HG03378 (cell line): Measurements from ENCODE around the gene TMEFF2.

ENCODE experiments used
- ATAC-seq: cut with Tn5 transposase; IDR thresholded peaks from one replicate; pipeline ENCODE4 v1.9.1; 2021; ENCODE audit warnings: mild to moderate bottlenecking, moderate library complexity; ENCODE audit not compliant: unreplicated experiment

TMEFF2 gene

GRCh38 chr2:191981706-191982105 is 213.0 kb downstream of the TMEFF2 start:
- ATAC-seq, result no peak

- no peak for ATAC-seq
Observed at GRCh38 chr2:191980483-191980882, 214.2 kb downstream of the TMEFF2 start.

- no peak for ATAC-seq
Observed at GRCh38 chr2:191979221-191979730, 215.5 kb downstream of the TMEFF2 start.

GRCh38 chr2:191977754-191978153 is 217.0 kb downstream of the TMEFF2 start:
- no peak for ATAC-seq

GRCh38 chr2:191976436-191976835 is 218.3 kb downstream of the TMEFF2 start:
- ATAC-seq, result no peak

- no peak for ATAC-seq
Observed at GRCh38 chr2:191974676-191975075, 220.1 kb downstream of the TMEFF2 start.

GRCh38 chr2:191970867-191971266 is 223.9 kb downstream of the TMEFF2 start:
- no peak for ATAC-seq

GRCh38 chr2:191968120-191968519 is 226.6 kb downstream of the TMEFF2 start:
- no peak for ATAC-seq

- ATAC-seq, result no peak
Observed at GRCh38 chr2:191965733-191966132, 229.0 kb downstream of the TMEFF2 start.

- ATAC-seq, result no peak
Observed at GRCh38 chr2:191961556-191961955, 233.2 kb downstream of the TMEFF2 start.

GRCh38 chr2:191959209-191959608 is 235.5 kb downstream of the TMEFF2 start:
- no peak for ATAC-seq

- ATAC-seq, result no peak
Observed at GRCh38 chr2:191957996-191958860, 236.5 kb downstream of the TMEFF2 start.

GRCh38 chr2:191954451-191954850 is 240.3 kb downstream of the TMEFF2 start:
- no peak for ATAC-seq

GRCh38 chr2:191952515-191953270 is 242.0 kb downstream of the TMEFF2 start:
- ATAC-seq, result no peak

GRCh38 chr2:191951832-191952231 is 242.9 kb downstream of the TMEFF2 start:
- ATAC-seq, result no peak

- no peak for ATAC-seq
Observed at GRCh38 chr2:191951376-191951775, 243.4 kb downstream of the TMEFF2 start.

- ATAC-seq, result peak; percentile 51
Observed at GRCh38 chr2:191950132-191950874, 244.4 kb downstream of the TMEFF2 start.

- no peak for ATAC-seq
Observed at GRCh38 chr2:191947235-191947634, 247.5 kb downstream of the TMEFF2 start.

GRCh38 chr2:191946471-191947182 is 248.1 kb downstream of the TMEFF2 start:
- ATAC-seq, result no peak

GRCh38 chr2:191945623-191946022 is 249.1 kb downstream of the TMEFF2 start:
- ATAC-seq, result no peak

GRCh38 chr2:191942739-191943103 is 252.0 kb downstream of the TMEFF2 start:
- ATAC-seq, result no peak
